ENCODE data around the gene PKN3.

Gene PKN3

DNA sequence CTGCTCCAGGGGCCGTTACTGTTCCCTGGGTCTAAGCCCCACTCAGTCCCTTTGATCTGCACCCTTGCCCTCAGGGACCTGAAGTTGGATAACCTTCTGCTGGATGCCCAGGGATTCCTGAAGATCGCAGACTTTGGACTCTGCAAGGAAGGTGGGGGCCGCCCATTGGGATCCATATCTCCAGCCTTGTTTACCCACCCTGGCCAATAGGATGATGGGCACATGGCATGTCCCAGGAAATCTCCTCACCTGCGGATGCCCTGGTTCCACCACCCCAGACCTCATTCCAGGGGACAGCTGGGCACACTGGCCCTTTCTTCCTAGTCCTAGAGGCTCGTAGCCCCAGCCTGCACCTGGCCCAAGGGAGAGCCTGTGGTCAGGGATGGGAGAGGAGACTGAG is 16.2 kb downstream of the PKN3 start:
- DNase-seq: no peak

DNA sequence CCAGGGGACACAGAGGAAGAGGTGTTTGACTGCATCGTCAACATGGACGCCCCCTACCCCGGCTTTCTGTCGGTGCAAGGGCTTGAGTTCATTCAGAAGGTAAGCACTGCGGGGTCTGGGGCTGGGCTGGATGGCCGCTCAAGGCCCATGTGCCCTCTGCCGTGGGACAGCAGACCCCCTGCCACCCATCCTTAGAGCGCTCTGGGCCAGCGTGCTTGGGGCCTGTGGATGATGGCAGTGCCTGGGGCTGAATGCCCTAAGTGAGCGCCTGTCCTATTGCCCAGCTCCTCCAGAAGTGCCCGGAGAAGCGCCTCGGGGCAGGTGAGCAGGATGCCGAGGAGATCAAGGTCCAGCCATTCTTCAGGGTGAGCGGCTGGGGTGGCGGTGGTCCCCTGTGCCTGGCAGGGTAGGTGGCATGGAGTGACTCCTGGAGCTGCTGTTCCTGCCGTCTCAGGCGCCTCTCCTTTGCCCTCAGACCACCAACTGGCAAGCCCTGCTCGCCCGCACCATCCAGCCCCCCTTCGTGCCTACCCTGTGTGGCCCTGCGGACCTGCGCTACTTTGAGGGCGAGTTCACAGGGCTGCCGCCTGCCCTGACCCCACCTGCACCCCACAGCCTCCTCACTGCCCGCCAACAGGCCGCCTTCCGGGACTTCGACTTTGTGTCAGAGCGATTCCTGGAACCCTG is 17.8 kb downstream of the PKN3 start:
- DNase-seq: no peak

DNA sequence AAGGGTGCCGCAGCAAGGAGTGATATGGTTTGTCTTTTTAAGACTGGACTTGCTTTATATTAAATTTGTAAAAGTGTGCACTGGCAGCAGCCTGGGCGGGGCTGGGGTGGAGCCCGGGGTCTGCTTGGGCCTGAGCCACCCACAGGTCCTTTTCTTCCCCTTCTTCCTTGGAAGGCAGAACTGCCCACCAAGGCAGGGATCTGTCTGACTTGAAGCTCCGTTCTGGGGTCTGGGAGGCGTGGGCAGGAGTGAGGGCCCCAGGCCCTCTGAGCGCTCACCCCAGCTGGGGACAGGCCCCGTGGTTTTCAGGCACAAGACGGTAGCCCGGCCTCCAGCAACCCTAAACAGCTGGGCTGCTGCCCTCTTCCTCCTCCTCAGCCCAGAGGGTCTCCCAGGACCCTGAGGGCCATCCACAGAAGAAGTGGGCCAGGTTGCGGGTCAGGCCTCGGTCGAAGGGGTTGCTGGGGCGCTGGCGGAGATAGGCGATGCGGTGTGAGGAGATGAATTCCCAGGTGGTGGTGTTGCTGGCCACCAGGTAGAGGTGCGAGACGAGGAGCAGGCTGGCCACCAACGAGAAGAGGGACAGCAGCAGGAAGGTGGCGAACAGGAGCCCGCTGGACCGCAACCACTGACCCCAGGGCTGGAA is 18.7 kb downstream of the PKN3 start:
- no peak for DNase-seq

DNA sequence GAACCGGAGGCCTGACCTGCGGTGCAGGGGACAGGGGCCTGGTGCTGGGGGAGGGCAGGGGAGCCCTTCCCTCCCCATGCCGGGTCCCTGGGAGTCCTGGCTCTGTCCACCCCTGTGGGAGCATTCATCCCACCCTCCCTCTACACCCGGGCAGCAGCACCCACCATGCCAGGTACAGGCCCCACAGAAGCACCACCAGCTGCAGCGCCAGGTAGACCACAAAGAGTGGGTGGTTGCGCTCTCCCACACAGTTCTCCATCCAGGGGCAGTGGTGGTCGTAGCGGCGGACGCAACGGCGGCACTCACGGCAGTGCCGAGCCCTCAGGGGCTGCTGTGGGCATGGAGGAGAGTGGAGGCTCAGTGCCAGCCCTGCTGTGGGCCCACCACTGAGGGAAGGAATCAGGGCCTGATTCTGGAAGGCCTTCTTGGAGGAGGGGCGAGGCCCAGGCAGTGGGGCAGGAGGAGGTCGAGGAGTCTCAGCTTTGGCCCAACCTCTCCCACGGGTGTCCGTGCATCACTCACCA is 19.2 kb downstream of the PKN3 start:
- DNase-seq: no peak

DNA sequence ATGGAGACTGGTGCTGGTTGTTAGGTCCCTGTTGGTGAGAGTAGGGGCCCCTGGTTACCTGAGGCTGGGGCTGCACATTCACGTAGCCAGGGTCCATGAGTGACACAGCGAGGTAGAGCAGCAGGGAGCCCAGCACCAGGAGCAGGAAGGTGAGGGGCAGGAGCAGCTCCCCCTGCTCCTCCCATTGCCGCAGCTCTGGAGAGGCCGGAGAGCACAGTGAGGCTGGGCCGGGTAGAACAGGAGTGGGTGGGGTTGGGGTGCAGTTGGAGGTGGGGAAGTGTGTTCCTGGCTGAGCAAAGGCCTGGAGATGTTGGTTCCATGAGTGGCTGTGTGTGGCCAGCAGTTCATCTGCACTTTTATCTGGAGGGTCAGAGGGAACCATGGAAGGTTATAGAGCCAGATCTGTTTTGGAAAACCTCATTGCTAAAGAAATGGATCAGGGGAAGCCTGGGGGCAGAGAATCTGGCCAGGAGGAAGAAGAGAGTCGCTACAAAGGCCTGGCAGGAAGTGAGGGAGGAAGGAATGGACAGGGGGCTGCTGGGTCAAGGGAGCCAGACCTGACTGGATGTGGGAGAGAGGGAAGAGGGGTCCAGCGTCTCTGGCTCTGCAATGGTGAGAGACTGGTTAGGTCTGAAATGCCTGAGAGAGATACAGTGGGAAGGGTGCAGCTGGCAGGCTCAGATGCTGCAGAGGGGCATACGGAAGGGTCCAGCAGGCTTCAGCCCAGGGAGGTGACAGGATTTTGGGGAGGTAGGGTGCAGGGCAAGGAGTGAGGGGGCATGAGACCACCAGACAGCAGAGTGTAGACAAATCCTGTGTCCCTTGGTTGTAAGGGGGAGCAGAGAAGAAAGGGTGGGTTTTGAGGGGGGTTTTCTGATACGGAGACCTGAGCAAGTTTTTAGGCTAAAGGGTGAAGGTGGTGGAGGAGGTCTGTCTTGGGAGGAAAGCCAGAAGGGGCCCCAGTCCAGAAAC is 20.4 kb downstream of the PKN3 start:
- DNase-seq: no peak

DNA sequence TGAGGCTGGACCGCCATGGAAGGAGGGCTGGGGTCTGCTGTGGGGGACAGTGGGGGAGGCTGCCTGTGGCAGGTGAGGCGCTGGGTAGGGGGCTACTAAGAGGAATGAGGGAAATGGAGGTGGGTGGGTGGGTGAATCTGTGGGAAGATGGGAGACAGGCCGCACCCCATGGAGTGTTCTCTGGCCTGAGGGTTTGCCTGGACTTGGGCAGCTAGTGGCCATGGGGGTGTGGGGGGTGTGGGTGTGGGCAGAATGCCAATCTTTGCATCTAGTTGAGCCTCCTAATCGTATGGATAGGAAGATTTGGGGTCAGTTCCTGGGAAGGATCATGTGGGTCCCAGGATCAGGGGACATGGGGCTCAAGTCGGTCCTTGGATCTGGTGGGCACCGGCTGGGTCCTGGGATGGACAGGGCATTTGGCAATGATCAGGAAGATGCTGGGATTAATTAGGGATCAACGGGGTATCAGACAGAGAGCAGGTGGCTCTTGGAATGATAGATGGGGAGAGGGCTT is 21.1 kb downstream of the PKN3 start:
- peak; percentile 8 for DNase-seq

DNA sequence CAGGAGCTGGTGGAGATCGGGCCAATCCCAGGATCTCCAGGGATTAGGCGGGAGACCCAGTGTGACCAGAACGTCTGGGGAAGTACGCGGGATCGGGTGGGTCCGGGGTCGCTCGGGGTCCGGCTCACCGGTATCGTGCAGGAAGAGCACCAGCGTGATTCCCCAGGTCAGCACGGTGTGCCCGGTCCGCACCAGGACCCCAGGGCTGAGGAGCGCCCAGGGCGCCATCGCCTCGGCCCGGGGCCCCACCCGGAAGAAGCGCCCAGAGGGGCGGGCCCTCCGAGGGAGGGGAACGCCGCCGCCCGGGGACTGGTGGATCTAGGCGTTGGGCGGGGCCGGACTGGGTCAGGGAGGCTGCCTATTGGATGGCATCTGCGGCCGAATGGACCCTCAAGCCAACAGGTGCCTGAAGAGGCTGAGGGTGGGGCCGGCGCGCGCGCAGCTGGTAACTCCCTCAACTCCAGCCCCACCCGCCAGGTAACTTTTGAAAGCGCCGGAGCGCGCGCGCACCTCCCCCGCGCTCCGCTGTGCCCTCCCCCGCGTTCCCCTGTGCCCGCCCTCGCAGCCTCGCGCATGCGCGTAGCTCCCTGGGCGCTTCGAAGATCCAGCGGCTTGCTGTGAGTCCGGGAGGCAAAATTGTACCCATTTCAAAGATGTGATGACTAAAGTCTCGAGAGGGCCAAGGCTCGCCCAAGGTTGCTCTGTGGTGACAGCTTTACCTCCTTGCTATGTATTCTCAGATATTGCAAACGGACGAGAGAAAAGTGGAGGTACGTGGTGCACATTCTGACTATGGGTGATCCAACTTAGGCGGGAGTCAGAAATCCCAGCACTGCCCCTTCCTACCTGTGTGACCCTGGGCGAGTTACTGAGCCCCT is 21.8 kb downstream of the PKN3 start, which contains the start of gene ZDHHC12:
Gene ZDHHC12, minus strand, starts transcription at position 262 of the 878 bp plus-strand sequence. Its CDS starts 34 bp downstream, at position 228.
- peak; percentile 99 for DNase-seq

DNA sequence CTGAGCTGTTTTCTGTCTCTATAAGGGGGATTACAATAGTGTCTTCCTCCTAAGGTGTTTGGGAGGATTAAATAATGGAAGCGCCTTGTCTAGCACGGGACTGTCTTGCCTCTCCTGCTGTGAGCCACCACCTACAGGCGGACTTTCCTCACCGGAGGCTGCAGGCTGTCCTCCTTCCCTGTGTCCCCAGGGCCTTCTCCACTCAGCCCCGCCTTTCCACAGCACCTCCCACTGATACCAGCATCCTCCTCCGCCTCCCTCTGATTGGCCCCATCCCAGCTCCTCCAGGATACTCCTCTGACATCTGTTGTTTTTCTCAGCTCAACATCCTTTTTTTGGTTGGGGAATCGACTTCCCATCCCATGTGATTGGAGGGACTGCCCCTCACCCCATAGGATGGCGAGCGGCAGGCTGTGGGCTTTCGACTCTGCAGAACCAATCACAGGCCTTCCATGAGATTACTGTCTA is 22.5 kb downstream of the PKN3 start:
- DNase-seq: peak; percentile 52

DNA sequence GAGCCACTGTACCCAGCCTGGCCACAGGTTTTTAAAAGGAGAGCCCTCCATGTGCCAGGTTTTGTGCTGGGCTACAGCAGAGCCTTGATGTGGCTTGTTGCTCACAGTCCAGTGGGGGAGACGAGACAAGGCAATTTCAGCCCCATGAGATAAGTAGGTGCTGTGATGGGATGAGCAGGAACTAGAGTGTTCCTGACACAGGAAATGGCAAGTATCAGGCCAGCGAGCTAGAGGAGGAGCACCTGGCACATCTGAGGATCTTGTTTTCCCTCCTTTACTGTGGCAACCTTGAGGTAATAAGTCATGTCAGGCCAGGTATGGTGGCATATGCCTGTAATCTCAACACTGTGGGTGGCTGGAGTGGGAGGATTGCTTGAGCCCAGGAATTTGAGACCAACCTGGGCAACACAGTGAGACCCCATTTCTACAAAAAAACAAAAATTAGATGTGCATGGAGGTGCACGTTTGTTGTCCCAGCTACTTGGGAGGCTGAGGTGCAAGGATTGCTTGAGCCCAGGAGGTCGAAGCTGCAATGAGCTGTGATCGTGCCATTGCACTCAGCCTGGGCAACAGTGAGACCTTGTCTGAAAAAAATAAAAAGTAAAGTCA is 25.4 kb downstream of the PKN3 start:
- DNase-seq: no peak

DNA sequence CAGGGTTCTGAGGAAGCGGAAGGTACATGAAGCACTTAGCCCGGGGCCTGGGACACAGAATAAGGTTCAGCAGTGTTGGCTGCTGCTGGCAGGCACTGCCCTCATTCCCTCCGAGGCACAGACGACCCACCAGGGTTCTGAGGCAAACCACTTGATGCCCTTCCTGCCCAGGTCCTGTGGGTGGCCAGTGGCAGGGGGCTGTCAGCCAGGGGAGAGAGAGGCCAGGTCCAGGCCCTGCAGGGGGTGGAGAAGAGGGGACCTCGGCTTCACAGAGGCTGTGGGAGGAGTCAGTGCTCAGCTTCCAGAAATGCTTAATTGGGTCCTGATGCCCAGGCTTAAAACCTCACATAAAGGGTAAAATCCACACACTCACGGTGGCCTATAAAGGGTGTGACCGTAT is 26.0 kb downstream of the PKN3 start:
- no peak for DNase-seq

DNA sequence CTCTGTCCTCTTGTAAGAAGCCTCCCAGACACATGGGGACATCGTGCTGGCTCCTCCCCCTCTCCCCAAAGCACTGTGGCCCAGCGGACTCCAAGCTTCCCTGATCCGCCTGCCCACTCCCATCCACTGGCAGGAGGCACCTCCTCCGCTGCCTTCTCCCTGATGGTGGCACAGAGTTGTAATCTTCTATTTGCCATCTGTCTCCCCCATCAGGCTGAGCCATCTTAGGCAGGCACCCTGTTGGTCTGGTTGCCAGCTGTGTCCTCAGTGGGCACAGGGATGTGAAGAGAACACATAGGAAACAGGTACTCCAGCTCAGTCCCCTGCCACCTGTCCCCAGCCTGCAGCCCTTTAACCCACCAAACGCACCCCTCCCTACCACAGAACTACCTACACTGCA is 27.0 kb downstream of the PKN3 start:
- no peak for DNase-seq

DNA sequence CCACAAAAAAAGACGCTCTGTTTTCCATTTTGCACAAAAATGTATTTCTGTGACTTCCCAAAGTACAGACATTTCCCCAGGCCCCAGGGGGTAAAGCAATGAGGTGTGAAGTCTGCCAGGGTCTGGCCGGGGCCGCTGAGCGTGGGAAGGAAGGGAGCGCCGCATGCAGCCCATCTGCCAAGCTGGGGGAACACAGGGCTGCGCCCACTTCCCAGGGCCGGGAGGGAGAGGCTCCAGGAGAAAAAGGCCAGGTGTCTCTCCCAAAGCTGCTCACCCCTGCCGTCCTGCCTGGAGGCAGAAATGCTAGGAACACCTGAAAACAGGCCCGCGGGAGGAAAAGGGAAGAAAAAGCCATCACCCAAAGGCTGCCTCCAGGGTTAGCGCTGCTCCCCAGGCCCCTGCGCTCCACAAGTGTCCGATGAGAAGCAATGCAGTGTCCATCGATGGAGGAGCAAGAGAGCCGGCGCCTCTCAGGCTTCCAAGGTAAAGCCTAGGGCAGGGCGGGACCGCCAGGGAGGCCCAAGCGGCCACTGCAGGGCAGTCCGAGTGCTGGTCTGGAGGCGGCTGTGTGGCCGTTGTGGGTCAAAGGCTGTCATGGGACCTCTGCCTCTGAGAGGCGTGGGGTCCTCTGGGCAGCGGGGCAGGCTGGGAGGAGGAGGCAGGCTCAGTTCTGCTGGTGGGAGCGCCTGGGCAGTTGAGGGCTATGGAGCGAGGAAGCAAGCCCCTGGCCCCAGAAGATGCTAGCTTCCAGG is 27.6 kb downstream of the PKN3 start:
- DNase-seq: no peak

DNA sequence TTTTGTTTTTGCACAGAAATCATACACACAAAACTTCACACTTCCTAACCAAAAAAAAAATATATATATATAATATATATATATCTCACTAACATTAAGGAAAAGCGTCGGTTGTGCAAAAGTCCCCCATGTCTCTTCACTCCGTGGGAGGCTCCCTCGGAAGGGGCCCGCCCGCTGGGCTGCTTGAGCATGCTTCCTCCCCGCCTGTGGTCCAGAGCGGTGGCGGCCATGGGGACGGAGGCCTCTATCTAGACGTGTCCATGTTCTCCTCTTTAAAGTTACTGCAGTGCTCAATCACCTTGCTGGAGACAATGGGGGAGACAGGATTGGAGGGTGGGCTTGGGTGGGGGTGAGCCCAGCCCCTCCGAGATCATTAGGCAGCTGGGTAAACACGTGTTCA is 28.8 kb downstream of the PKN3 start:
- DNase-seq: no peak

DNA sequence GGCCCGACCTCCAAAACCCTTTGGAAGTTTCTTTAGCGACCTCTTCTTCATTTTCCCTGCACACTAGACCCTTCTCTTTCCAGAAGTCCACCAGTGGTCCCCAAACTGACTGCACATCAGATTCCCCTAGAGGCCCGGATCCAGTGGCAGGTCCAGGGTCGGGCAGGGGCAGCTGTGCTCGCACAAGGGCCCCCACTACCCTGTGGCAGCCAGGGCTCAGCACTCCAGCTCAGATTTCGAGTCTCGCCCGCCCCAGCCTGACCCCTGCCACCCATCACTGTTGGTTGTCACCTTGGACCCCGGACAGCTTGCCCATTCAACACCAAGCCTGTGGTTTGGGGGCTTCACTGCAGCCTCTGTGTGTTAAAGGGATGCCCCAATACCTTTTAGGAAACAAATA is 29.4 kb downstream of the PKN3 start:
- no peak for DNase-seq

DNA sequence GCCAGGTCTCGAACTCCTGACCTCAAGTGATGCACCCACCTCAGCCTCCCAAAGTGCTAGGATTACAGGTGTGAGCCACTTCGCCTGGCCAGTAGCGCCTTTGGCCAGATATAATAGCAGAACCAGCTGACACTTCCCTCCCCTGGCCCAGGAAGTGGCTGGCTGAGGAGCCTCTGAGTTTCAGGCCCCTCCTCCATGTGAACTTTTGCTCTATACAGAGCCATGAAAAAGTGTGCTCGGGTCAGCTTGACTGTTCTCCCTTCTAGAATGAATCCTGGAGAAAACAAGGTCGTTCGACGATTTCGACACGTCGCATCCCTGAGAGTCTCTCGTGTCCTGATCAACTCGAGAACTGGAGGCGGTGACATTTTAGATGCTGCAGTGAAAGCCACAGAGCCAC is 30.3 kb downstream of the PKN3 start:
- no peak for DNase-seq

DNA sequence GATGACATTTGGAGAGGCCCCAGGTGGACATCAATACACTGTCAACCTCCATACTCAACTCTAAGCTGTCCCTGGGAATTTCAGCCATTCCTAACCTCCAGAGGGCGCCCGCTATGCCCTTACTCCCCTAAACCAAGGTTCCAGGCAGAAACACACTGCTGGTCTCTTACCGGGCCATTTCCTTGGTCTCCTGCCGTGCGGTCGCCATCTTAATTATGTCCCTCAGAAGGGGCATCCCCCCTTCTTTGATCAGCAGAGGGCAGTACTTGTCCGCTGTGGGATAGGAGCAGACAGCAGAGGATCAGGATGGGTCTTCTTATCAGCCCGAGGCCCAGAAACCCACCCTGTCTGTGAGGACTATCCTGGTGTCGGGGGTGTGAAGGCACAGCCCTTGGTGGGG is 31.0 kb downstream of the PKN3 start:
- DNase-seq: peak; percentile 3

DNA sequence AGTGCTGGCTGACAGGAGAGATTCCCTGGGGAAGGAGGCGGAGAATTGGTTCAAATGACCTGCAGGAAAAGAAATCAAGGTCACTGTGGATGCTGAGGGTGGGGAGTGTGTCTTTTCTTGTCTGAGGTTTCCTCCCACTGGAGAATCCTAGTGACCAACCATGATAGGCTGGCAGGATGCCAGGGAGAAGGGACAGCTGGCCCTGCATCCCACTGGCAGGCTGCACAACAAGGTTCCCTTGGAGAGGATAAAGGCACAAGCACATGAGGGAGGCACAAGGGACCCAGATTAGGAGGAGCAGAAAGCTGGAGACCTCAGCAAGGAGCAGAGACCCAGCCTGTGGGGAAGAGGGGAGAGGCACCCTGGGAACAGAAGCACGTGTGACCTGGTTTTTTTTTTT is 33.1 kb downstream of the PKN3 start:
- DNase-seq: no peak

DNA sequence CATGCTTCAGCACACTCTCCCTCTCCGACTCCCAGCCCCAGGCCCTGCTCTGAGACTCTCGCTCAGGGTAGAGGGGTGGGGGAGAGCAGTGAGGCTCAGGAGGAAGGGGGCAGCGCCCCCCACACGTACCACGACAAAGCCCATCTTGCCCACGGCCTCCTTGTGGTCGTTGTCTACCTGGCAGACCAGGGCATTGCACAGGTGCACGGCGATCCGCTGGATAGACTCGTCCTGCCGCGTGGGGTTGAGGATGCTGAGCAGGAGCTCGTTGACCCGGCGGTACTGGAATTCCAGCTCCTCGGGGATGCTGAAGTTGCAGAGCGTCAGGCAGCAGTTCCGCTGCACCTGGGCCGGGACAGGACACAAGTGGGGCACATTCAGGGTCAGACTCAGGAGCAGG is 40.1 kb downstream of the PKN3 start:
- no peak for DNase-seq

DNA sequence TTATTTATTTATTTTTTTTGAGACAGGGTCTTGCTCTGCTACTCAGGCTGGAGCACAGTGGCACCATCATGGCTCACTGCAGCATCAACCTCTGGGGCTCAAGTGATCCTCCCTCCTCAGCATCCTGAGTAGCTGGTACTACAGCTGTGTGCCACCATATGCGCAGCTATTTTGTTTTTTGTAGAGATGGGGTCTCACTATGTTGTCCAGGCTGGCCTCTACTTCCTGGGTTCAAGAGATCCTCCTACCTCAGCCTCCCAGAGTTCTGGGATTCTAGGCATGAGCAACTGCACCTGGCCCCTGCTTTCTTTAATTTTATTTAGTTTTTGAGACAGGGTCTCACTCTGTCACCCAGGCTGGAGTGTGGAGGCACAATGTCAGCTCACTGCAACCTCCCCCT is 41.1 kb downstream of the PKN3 start:
- no peak for DNase-seq

DNA sequence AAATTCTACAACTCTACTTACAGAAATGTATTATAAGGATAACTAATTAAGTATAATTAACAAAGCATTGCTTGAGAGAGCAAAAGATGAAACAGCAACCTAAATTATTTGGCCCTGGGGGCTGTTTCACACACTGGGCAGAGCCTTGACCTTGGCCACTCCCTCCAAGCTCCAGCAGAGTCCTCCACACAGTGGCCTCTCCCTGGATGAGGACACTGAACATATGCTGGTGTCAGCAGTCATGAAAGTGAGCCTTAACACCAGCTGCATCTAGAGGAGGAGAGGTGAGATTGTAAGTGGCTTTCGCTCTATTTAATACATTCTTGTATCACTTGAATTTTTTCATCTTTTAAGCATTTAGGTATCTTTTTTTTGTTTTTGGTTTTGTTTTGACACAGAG is 44.9 kb downstream of the PKN3 start:
- no peak for DNase-seq
